Thyroid gland (tissue), 4 donors: ENCODE measurements around the gene DDC. TPM values are rescaled to one million over a fixed set of nuclear protein-coding genes. Genes with fewer than 3 reads are reported as not detected.

Experiments
- DNase-seq, 2 donors: peaks; one replicate each; pipeline ENCODE4 v3.0.0-alpha.2; 2019
- H3K27ac ChIP-seq, 3 donors: fragments of 200-600 bp; sonication (generic); 1 replicate in 2 of 3; 2 replicates in 1 of 3; pipeline ENCODE4 v1.5.1; 2016 to 2019; ENCODE audit warnings: mild to moderate bottlenecking in 1 of 3, moderate library complexity in 1 of 3
- H3K27me3 ChIP-seq: fragments of 200-600 bp; sonication (generic); one replicate; pipeline ENCODE4 v1.5.1; 2019
- H3K36me3 ChIP-seq, 2 donors: fragments of 200-600 bp; sonication (generic); one replicate each; pipeline ENCODE4 v1.5.1; 2016 to 2019
- H3K4me1 ChIP-seq, 2 donors: fragments of 200-600 bp; sonication (generic); one replicate each; pipeline ENCODE4 v1.5.1; 2017 to 2019
- H3K4me3 ChIP-seq, 3 donors: fragments of 200-600 bp; sonication (generic); replicated peaks in 1 of 3; 1 replicate in 2 of 3; 2 replicates in 1 of 3; pipeline ENCODE4 v1.5.1; 2016; ENCODE audit warnings: mild to moderate bottlenecking in 1 of 3
- H3K9me3 ChIP-seq: fragments of 200-600 bp; sonication (generic); one replicate; pipeline ENCODE4 v1.5.1; 2017
- POLR2A ChIP-seq, 2 donors: fragments of 450-650 bp; IDR thresholded peaks; one replicate each; pipeline ENCODE4 v1.6.1; 2017; ENCODE audit warnings: antibody characterized with exemption in 2 of 2, mild to moderate bottlenecking in 2 of 2, moderate library complexity in 1 of 2
- WGBS, 2 donors: methylation state at CpG; one replicate each; pipeline ENCODE4 v1.1.5; 2017; 5-methylcytosine and 5-hydroxymethylcytosine counted together
- intact Hi-C: fragments of 100-400 bp; cut with DNase I; formaldehyde crosslinking; loops from one replicate; pipeline ENCODE4 v1.15.1; 2023
- total RNA-seq, 4 donors: library from RNA; depleted of rRNA; stranded (reverse); fragments of >200 nt; gene quantifications; one replicate each; pipeline ENCODE4 v1.2.3, GENCODE V29; 2016
- TF ChIP-seq, protein P1 (sequence below), 6 experiments: fragments of 200-600 bp in 3 of 6; fragments of 450-650 bp in 3 of 6; sonication (generic) in 3 of 6; IDR thresholded peaks; one replicate each; pipeline ENCODE4 v1.5.1; 2016 to 2019; ENCODE audit warnings: antibody characterized with exemption in 6 of 6, mild to moderate bottlenecking in 2 of 6, inconsistent platforms in 1 of 6, moderate library complexity in 1 of 6

The DDC gene
- total RNA-seq, 4 donors from 2014 or later: 2.7 TPM; not detected in 3

DNA sequence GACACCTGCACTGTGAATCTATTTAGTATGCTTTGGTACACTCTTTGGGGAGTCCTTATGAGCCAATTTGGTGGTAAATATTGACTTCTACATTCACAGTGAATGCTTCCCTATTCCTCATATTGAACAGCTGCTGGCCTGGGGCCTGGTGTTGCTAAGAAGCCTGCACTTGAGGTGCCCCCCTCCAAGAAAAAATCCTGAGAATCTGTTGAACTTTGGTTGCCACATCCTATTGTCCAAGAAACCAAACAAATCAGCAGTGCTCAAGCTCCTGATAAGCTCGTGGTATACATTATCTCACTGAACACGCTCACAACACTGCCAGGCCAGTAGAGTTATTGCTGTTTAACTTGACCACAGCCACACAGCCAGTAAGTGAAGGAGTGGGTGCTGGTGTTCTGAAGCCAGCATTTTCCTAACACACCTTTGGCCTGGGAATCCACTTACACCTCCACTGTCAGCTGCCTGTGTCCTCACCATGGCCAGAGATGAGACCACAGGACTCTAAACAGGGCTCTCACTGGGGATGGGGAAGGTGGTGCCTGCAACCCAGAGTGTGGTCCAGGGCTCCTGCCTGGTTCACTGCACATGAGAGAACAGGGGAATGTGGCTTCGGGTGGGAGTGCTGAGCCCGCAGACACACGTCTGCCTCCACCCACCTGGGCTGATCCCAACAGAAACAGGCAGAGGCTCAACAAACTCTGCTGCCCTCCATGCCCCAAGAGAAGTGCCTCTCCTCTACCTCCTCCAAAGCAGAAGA, 6.7 kb downstream of the DDC start:
- Histone ChIP-seq H3K4me1 (no peaks in the 10 kb centered on the region), H3K4me3 (no peak overlapping the region), H3K9me3 (no peaks in the 10 kb centered on the region), H3K27ac (no peak overlapping the region), H3K36me3 (no peaks in the 10 kb centered on the region), H3K27me3 (no peaks in the 10 kb centered on the region)
- TF ChIP-seq POLR2A (IDR thresholded peaks at IDR 0.05): no peak
- TF ChIP-seq, protein P1, sequence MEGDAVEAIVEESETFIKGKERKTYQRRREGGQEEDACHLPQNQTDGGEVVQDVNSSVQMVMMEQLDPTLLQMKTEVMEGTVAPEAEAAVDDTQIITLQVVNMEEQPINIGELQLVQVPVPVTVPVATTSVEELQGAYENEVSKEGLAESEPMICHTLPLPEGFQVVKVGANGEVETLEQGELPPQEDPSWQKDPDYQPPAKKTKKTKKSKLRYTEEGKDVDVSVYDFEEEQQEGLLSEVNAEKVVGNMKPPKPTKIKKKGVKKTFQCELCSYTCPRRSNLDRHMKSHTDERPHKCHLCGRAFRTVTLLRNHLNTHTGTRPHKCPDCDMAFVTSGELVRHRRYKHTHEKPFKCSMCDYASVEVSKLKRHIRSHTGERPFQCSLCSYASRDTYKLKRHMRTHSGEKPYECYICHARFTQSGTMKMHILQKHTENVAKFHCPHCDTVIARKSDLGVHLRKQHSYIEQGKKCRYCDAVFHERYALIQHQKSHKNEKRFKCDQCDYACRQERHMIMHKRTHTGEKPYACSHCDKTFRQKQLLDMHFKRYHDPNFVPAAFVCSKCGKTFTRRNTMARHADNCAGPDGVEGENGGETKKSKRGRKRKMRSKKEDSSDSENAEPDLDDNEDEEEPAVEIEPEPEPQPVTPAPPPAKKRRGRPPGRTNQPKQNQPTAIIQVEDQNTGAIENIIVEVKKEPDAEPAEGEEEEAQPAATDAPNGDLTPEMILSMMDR (IDR thresholded peaks at IDR 0.05): no peak
- WGBS, 2 donors: 45 to 46% methylated on average over 5 of the region's 5 CpGs
- intact Hi-C loops: no loop called here
- no peak for DNase-seq

DNA sequence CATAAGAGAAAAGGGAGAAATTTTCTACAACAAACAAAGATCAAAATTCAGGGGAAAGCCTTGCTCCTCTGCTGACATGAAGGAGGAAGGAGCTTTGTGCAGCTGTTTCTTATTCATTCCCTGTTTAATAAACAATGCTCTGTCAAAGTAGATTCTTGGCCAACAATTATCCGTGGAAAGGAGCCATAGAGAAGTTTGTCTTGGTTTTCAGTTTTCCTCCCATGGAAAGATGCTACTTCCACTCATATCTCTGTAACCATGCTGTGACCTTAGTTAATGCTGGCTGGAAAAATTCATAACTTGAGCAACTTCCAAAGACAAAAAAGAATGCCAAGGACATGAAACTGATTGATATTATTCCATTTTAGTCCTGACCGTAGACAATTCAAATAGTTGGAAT, 8.1 kb downstream of the DDC start:
- Histone ChIP-seq H3K27ac (no peak overlapping the region), H3K4me1 (no peaks in the 10 kb centered on the region), H3K9me3 (no peaks in the 10 kb centered on the region), H3K27me3 (no peaks in the 10 kb centered on the region), H3K4me3 (no peak overlapping the region), H3K36me3 (no peaks in the 10 kb centered on the region)
- TF ChIP-seq, protein P1 (IDR thresholded peaks at IDR 0.05): no peak
- TF ChIP-seq POLR2A (IDR thresholded peaks at IDR 0.05): no peak
- no peak for DNase-seq
- 65 to 71% methylated on average over 2 of the region's 2 CpGs for WGBS, 2 donors
- intact Hi-C loops: no loop called here

DNA sequence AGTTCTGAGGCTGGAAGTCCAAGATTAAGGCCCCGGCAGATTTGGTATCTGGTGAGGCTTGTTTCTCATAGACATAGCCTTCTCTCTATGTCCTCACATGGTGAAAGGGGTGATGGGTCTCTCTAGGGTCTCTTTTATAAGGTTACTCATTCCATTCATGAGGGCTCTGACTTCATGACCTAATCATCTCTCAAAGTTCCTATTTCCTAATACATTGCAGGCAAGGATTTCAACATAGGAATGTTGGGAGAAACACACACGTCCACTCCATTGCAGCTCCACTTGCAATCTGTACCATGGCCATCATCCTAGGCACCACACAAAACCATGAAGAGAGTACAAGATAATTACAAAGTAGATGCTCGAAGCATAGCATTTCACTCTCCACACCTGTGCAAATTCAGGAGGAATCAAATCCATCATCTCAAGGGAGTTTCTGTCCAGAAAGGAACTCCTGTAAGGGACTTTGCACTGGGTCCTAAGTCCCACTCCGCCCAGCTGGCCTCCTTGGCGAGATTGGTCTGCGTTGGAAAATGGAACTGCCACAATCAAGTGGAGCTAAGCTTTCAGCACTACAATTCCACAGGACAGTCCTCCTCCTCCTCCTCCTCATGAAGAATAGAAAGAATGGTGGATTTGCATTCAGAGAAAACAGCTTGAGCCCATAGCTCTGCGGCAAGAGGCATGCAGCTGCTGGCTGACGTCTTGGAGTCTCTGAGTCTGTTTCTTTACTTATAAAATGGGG, 8.8 kb downstream of the DDC start:
- no peak for DNase-seq
- no peaks in the 10 kb centered on the region for H3K4me1 ChIP-seq
- no peak for TF ChIP-seq POLR2A (IDR thresholded peaks at IDR 0.05)
- TF ChIP-seq, protein P1 (IDR thresholded peaks at IDR 0.05): no peak
- no peaks in the 10 kb centered on the region for H3K36me3 ChIP-seq
- WGBS, 2 donors: 65 to 66% methylated on average over 8 of the region's 8 CpGs
- no peak overlapping the region for H3K4me3 ChIP-seq
- H3K27ac ChIP-seq: no peak overlapping the region
- H3K9me3 ChIP-seq: no peaks in the 10 kb centered on the region
- intact Hi-C loops: no loop called here
- no peaks in the 10 kb centered on the region for H3K27me3 ChIP-seq

DNA sequence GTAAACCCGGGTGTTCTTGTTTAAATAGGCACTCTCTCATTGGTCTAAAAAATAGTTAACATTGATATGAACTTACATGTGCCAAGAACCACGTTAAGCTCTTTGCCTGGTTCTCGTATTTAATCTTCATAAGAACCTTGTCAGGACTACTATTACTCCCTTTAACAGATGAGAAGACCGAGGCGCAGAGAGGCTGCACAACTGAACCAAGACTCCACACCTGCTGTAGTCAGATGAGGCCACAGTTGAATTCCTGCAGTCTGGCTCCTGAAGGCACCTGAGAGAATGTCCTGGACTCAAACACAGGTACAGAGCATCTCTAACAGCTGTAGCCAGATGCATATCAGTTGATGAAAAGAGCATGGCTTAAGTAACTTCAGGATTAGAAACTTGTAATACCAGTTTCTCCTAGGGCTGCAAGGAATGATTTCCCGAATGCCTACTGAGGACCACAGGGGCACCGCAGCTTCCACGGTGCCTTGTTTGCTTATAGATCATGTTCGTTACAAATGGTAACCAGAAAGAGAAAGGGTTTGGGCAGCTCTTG, 9.5 kb downstream of the DDC start:
- TF ChIP-seq, protein P1 (IDR thresholded peaks at IDR 0.05): no peak
- TF ChIP-seq POLR2A (IDR thresholded peaks at IDR 0.05): no peak
- Histone ChIP-seq H3K4me3 (no peak overlapping the region), H3K36me3 (no peaks in the 10 kb centered on the region), H3K4me1 (no peaks in the 10 kb centered on the region), H3K9me3 (no peaks in the 10 kb centered on the region), H3K27ac (no peak overlapping the region), H3K27me3 (no peaks in the 10 kb centered on the region)
- DNase-seq: no peak
- 67% methylated on average over 9 of the region's 9 CpGs for WGBS, 2 donors
- intact Hi-C loops: no loop called here
